Left renal pelvis (tissue), 4 donors: ENCODE measurements around the gene KRT6B. TPM values are rescaled to one million over a fixed set of nuclear protein-coding genes. Genes with fewer than 3 reads are reported as not detected.
A peak's percentile ranks its signal among the peaks of the same experiment; 100 is the strongest.
"Not testable (repeated sequence)": the region's sequence is repeated elsewhere in the genome, so short reads cannot be mapped to it uniquely, and the experiment has no call there.

ENCODE experiments used
- DNase-seq, 4 donors: peaks; one replicate each; pipeline ENCODE4 v3.0.0-alpha.2; 2013; ENCODE audit warnings: low read depth in 4 of 4, low spot score in 3 of 4
- polyA plus RNA-seq, 4 donors: library from polyadenylated mRNA; unstranded; fragments of 120-200 nt; gene quantifications; one replicate each; pipeline ENCODE4 v1.2.1, GENCODE V29; 2013; ENCODE audit not compliant: insufficient read length in 4 of 4

KRT6B gene
- polyA plus RNA-seq, result under 1 TPM in 1 of 4 donors, not detected in 3; 0.22 TPM

DNA sequence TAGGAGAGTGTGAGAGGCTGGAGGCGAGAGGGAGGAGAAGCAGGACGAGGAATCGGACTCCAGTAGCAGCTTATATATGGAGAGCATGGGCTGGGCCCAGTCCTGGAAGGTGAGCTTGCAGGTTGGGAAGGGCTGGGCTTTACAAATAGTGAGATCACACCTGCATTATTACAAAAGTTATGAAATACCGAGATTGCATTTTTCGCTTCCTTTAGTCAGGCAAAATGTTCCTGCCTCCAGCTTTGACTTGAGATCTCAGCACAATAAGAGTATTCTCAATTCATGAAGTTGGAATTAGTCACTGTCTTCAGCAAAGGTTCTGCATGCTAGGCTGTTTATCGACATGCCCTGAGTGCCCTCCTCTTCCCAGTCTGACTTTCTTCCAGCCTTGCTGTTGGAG lies at the start of gene KRT6B:
Gene KRT6B, minus strand, starts transcription at position 46 of the 400 bp plus-strand sequence. CDS start 68 bp downstream, outside the sequence.
- no peak for DNase-seq

- no peak for DNase-seq
Observed at GRCh38 chr12:52501490-52501889, 49.5 kb upstream of the KRT6B start.

- DNase-seq, result not testable (repeated sequence)
Observed at GRCh38 chr12:52500574-52500973, 48.6 kb upstream of the KRT6B start.

- DNase-seq, result no peak
Observed at GRCh38 chr12:52499806-52500560, 48.0 kb upstream of the KRT6B start.

GRCh38 chr12:52498946-52499345 lies 47.0 kb upstream of the KRT6B start:
- no peak for DNase-seq

DNA sequence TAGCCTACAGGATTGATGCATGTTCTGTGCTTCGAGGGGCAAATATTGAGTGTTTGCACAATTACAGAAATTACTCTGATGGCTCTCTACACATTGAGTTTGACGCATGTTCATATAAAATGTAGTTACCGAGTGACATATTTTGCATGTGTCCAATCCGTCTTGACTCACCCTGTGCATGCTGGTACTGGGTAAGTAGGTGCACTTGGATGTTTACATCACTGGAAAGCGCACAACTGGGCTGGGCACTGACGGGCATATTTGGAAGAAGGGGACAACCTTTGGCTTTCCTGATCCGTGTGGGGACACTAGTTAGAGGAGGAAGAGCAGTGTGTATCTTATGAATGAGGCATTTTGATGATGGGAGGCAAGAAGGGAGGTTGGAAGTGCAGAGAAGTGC lies 46.0 kb upstream of the KRT6B start:
- DNase-seq, result no peak

DNA sequence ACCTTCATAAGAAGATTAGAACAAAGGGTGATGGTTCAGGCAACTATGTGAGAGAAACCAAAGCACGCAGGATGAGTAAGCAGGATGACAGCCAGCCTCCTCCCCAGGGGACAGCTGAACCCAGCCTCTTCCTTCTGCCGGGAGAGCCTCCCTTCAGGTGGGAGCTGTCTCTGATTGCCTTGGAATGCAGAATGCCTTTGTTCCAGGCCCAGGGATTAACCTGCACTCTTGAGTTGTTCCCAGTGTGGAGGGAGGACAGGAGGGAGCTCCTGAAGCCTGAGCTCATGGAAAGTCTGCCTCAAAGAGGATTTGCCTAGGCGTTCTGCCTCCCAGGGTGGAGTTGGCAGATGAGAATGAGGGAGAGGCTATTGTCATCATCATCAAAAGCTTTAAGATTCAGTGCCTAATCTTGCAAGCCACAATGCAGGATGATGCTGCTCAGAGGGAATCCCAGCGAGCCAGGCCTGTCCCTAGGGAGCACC lies 44.7 kb upstream of the KRT6B start:
- DNase-seq, result no peak

DNA sequence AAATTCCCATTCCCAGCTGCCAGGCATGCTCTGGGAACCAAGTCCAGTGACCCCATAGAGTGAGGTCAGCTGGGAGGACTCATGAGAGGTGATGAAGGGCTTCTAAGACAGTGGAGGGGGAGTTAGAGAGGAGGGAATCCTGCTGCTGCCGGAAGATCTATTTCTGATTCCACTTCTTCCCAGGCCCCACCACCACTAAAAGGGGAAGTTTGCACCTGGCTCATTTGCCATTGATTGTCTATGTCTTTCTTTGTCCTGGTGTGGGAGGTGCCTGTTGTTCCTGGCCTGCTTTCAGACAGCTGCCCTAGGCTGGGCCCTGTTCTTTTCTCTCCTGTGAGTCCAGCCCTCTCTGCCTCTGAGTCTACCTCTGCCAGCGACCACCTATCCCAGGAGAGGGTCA lies 44.1 kb upstream of the KRT6B start:
- no peak for DNase-seq

DNA sequence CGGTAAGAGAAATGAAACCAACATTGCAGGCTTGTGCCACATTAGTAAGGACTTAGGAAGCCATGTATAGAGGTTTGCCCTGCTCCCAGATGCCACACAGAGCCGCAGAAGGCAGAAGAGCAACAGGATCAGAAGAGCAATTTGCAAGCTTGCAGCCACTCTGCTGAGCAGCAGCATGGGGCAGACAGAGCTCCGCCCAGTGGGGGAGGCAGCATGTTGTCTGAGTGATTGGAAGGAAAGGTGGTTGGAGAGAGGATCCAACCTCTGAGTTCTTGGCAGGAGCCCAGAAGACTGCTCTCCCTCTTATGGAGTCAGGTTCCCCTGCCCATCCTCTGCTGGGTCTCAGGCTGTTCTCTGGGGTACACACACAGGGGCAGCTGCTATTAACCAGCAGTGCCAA lies 43.4 kb upstream of the KRT6B start:
- peak in 2 of 4 donors; percentile 2 to 19 for DNase-seq

DNA sequence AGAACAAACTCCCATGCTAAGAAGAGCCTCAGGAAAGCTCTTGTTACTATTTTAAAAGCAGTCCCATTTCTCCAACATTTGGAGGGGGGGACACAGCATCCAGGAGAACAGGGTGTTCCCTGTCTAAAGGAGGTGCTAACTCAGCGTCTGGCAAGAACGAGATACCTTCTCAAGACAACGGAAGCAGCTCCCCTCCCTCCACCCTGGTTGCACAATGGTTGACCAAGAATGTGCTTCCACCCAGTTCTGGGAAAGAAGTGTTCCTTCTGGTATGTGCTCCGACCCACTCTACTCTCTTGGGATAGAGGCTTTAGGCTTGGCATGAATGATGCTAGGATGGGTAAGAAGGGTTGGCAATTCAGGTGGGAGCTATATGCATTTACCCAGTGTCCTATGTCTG lies 42.6 kb upstream of the KRT6B start:
- no peak for DNase-seq

DNA sequence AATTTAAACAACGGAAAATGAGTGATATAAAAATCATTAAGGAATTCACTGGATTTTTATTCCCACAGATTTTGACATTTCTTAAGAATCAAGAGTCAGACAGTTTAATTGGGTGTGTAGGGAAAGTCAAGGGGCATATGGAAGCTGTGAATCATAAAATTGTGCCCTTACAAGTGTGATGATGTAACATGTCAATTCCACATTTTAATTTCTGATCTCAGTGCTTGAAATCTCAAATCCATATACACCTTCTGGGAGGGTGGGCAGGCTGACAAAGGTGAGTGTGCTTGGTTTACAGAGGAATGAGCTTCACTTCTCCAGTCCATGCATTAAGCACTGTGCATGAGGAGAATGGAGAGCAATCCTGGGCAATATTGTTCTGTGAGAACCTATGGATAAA lies 42.2 kb upstream of the KRT6B start:
- DNase-seq, result no peak

DNA sequence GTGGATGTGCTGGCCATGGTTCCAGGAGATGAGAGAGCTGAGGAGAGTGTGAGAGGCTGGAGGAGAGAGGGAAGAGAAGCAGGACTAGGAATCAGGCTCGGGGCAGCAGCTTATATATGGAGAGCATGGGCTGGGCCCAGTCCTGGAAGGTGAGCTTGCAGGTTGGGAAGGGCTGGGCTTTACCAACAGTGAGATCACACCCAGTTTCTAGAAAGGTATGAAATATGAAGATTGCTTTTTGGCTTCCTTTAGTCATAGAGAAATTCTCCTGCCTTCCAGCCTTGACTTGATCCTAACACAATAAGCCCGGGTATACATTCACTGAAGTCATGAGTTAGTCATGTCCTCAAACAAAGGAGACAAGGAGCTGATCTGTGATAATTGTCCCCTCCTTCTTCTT lies 41.2 kb upstream of the KRT6B start, which contains the start of gene KRT6A:
Gene KRT6A, minus strand, starts transcription at position 86 of the 400 bp plus-strand sequence. Its CDS starts 69 bp downstream, at position 17.
- DNase-seq, result no peak

DNA sequence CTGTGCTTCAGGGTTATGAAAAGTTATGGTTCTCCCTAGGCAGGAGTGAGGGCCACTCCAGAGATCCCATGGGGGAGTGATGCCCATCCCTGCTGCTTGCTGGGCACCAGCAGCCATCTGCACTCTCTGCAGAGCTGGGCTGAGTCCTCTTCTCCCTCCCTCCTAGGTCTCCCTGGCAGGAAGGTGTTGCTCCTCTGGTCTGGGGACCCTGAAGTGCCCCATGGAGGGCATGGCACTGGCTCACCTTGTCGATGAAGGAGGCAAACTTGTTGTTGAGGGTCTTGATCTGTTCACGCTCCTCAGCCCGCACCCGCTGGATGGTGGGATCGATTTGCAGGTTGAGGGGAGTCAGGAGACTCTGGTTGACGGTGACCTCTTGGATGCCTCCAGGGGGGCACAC lies 40.5 kb upstream of the KRT6B start:
- not testable (repeated sequence) for DNase-seq

DNA sequence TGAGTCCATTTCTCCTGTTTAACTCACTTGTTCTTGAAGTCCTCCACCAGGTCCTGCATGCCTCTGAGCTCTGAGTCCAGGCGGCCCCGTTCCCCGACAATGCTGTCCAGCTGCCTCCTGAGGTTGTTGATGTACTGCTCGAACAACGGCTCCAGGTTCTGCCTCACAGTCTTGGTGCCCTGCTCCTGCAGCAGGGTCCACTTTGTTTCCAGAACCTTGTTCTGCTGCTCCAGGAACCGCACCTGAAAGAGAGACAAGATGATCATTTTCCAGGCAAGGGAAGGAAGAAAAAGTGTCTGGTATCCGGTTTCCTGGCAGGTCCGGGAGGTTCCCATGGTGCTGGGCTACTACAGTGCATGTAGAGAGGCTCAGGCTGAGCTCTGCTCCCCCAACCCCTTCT lies 39.5 kb upstream of the KRT6B start:
- not testable (repeated sequence) for DNase-seq

GRCh38 chr12:52488736-52489135 lies 36.8 kb upstream of the KRT6B start:
- DNase-seq, result no peak

GRCh38 chr12:52487744-52488443 lies 35.9 kb upstream of the KRT6B start:
- DNase-seq, result not testable (repeated sequence)

- no peak for DNase-seq
Observed at GRCh38 chr12:52487211-52487610, 35.3 kb upstream of the KRT6B start.

GRCh38 chr12:52486166-52487105 lies 34.5 kb upstream of the KRT6B start:
- no peak for DNase-seq

DNA sequence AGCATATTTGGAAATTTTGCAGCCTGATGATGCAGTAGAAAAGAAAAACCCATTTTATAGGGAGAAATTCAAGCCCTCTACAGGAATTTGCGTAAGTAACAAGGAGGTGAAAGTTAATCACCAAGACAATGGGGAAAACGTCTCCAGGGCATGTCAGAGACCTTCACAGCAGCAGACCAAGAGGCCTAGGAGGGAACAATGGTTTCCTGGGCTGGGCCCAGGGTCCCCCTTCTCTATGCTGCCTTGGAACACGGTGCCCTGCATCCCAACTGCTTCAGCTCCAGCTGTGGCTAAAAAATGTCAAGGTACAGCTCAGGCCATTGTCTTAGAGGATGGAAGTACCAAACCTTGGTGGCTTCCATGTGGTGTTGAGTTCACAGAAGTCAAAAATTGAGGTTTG lies 28.1 kb upstream of the KRT6B start:
- no peak for DNase-seq

DNA sequence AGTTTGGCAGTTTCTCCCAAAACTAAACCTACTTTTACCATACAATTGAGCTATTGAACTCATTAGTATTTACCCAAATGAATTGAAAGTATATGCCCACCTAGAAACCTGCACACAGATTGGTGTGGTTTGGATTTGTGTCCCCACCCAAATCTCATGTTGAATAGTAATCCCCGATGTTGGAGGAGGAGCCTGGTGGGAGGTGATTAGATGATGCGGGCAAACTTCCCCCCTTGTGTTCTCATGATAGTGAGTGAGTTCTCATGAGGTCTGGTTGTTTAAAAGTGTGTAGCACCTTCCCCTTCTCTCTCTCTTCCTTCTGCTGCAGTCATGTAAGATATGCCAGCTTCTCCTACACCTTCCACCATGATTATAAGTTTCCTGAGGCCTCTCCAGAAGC lies 25.7 kb upstream of the KRT6B start:
- no peak for DNase-seq

- no peak for DNase-seq
Observed at GRCh38 chr12:52474212-52474611, 22.3 kb upstream of the KRT6B start.
